ENCODE measurements around the gene LMO2.
"Not testable (repeated sequence)": the region's sequence is repeated elsewhere in the genome, so short reads cannot be mapped to it uniquely, and the experiment has no call there.

Gene LMO2

GRCh38 chr11:33860926-33861325, 30.9 kb downstream of the LMO2 start:
- no peak for DNase-seq

- no peak for DNase-seq
Measured at GRCh38 chr11:33859306-33859705, 32.6 kb downstream of the LMO2 start.

GRCh38 chr11:33857933-33858371, 33.9 kb downstream of the LMO2 start:
- DNase-seq: peak; percentile 19

GRCh38 chr11:33855500-33855899, 36.4 kb downstream of the LMO2 start:
- DNase-seq: no peak

- no peak for DNase-seq
Measured at GRCh38 chr11:33848717-33849390, 43.0 kb downstream of the LMO2 start.

GRCh38 chr11:33847251-33847650, 44.6 kb downstream of the LMO2 start:
- DNase-seq: no peak

- no peak for DNase-seq
Measured at GRCh38 chr11:33844236-33844635, 47.6 kb downstream of the LMO2 start.

- DNase-seq: no peak
Measured at GRCh38 chr11:33843018-33843417, 48.9 kb downstream of the LMO2 start.

- no peak for DNase-seq
Measured at GRCh38 chr11:33842236-33842915, 49.5 kb downstream of the LMO2 start.

GRCh38 chr11:33838234-33838633, 53.6 kb downstream of the LMO2 start:
- DNase-seq: not testable (repeated sequence)

- DNase-seq: not testable (repeated sequence)
Measured at GRCh38 chr11:33837334-33837733, 54.5 kb downstream of the LMO2 start.

GRCh38 chr11:33835143-33835878, 56.6 kb downstream of the LMO2 start:
- peak; percentile 80 for DNase-seq

GRCh38 chr11:33832676-33833075, 59.2 kb downstream of the LMO2 start:
- DNase-seq: no peak

GRCh38 chr11:33830903-33831648, 60.8 kb downstream of the LMO2 start:
- DNase-seq: no peak

GRCh38 chr11:33829430-33830141, 62.3 kb downstream of the LMO2 start:
- DNase-seq: peak; percentile 33

GRCh38 chr11:33828604-33829429, 63.1 kb downstream of the LMO2 start:
- DNase-seq: no peak

GRCh38 chr11:33827206-33827605, 64.7 kb downstream of the LMO2 start:
- no peak for DNase-seq

- no peak for DNase-seq
Measured at GRCh38 chr11:33825854-33826560, 65.9 kb downstream of the LMO2 start.

GRCh38 chr11:33822981-33823380, 68.9 kb downstream of the LMO2 start:
- DNase-seq: not testable (repeated sequence)

GRCh38 chr11:33819278-33820035, 72.4 kb downstream of the LMO2 start:
- DNase-seq: no peak

Data from NCI-H226 (cell line).